ENCODE data around the gene OR2Y1.

OR2Y1 gene

GRCh38 chr5:180779985-180780610 is 40.2 kb upstream of the OR2Y1 start:
- TF ChIP-seq CTCF (IDR thresholded peaks at IDR 0.05) = no peak
- Histone ChIP-seq H3K4me1 (peaks cover 0 to 10% (median 5%) of the 10 kb centered on the region in 4 donors), H3K4me3 (no peak overlapping the region), H3K27me3 (no peaks in the 10 kb centered on the region), H3K27ac (no peak overlapping the region), H3K36me3 (peaks cover 0 to 6% (median 0%) of the 10 kb centered on the region in 3 donors), H3K9me3 (no peaks in the 10 kb centered on the region)
- no peak for DNase-seq
- intact Hi-C loops (cut with DNase I; ENCODE audit: low total_unique reads) = loop anchor here (10.0 kb wide), 1 partner anchor 375 kb away; no protein-coding TSS in a partner anchor

- Histone ChIP-seq H3K4me1 (no peaks in the 10 kb centered on the region), H3K27ac (no peak overlapping the region), H3K36me3 (peaks cover 0 to 6% (median 0%) of the 10 kb centered on the region in 3 donors), H3K4me3 (no peak overlapping the region), H3K9me3 (no peaks in the 10 kb centered on the region), H3K27me3 (no peaks in the 10 kb centered on the region)
- intact Hi-C loops (cut with DNase I; ENCODE audit: low total_unique reads) = no loop called here
- no peak for TF ChIP-seq CTCF (IDR thresholded peaks at IDR 0.05)
- DNase-seq = no peak
Observed at GRCh38 chr5:180777475-180777874, 37.6 kb upstream of the OR2Y1 start.

- Histone ChIP-seq H3K27ac (no peak overlapping the region), H3K27me3 (no peaks in the 10 kb centered on the region), H3K36me3 (peaks cover 0 to 6% (median 0%) of the 10 kb centered on the region in 3 donors), H3K9me3 (peaks cover 0 to 5% (median 3%) of the 10 kb centered on the region in 3 donors), H3K4me1 (no peaks in the 10 kb centered on the region), H3K4me3 (no peak overlapping the region)
- intact Hi-C loops (cut with DNase I; ENCODE audit: low total_unique reads) = no loop called here
- no peak for DNase-seq
- TF ChIP-seq CTCF (IDR thresholded peaks at IDR 0.05) = no peak
Observed at GRCh38 chr5:180776376-180776775, 36.5 kb upstream of the OR2Y1 start.

DNA sequence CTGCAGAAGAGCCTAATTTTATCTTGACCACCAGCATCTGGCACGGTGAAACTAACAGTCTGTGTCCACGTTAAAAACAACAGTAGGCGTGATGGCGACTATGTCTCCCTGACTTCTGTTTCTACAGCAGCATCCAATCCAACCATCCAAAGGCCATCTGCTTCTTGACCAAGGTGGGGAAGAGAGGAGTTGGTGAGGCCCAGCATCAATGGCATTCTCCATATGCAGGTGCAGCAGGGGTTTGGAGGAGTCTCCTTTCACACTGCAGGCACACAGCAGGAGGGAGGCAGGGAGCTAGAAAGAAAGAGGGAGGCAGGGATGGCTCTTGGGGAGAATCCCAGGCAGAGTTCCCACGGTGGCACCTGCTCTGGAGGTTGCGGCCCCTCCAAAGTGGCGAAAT is 35.8 kb upstream of the OR2Y1 start:
- no peaks in the 10 kb centered on the region for H3K27me3 ChIP-seq
- intact Hi-C loops (cut with DNase I; ENCODE audit: low total_unique reads) = no loop called here
- peaks cover 0 to 5% (median 3%) of the 10 kb centered on the region in 3 donors for H3K9me3 ChIP-seq
- no peak for TF ChIP-seq CTCF (IDR thresholded peaks at IDR 0.05)
- H3K27ac ChIP-seq = no peak overlapping the region
- DNase-seq = no peak
- no peaks in the 10 kb centered on the region for H3K4me1 ChIP-seq
- no peak overlapping the region for H3K4me3 ChIP-seq
- peaks cover 0 to 6% (median 0%) of the 10 kb centered on the region in 3 donors for H3K36me3 ChIP-seq

- Histone ChIP-seq H3K9me3 (peaks cover 3 to 14% (median 5%) of the 10 kb centered on the region in 3 donors), H3K36me3 (peaks cover 0 to 3% (median 0%) of the 10 kb centered on the region in 3 donors), H3K4me3 (no peak overlapping the region), H3K27me3 (no peaks in the 10 kb centered on the region), H3K4me1 (no peaks in the 10 kb centered on the region), H3K27ac (no peak overlapping the region)
- TF ChIP-seq CTCF (IDR thresholded peaks at IDR 0.05) = no peak
- no peak for DNase-seq
- intact Hi-C loops (cut with DNase I; ENCODE audit: low total_unique reads) = no loop called here
Observed at GRCh38 chr5:180771839-180772238, 32.0 kb upstream of the OR2Y1 start.
